ENCODE measurements around the gene FAT1.

GRCh38 chr4:186740822-186741221, 17.2 kb upstream of the FAT1 start:
- TF ChIP-seq EZH2 (optimal IDR thresholded peaks at IDR 0.05; ENCODE audit: low read depth, low read length) (no peak), CTCF (IDR thresholded peaks at IDR 0.05; ENCODE audit: low read length) (no peak), EZH2phosphoT487 (IDR thresholded peaks at IDR 0.05; ENCODE audit: low read length) (no peak)
